GM21619 (cell line): ENCODE measurements around the gene MBOAT1.

Experiments used
- ATAC-seq: cut with Tn5 transposase; IDR thresholded peaks from one replicate; pipeline ENCODE4 v1.9.1; 2021; ENCODE audit not compliant: unreplicated experiment

Gene MBOAT1

DNA sequence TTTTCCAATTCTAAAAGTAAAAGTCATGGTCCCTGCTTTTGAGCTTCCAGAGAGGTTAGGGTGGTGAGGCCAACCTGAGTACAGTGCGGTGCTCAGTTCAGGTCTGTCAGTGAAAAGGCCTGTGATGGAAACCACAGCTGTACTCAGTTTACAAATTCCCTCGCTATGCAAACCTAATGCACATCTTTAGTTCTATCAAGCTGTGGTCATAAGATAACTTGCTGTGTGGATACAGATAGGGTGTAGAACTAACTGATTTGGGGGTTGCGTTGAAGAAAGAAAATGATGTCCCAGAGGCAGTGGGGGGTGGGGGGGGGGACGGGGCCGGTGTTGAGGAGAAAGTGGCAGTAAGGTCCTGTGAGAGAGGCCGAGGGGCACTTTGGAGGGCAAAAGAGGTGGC, 22.8 kb upstream of the MBOAT1 start:
- ATAC-seq: no peak

GRCh38 chr6:20234136-20234535, 21.9 kb upstream of the MBOAT1 start:
- ATAC-seq: no peak

- ATAC-seq: no peak
Observed at GRCh38 chr6:20233007-20233730, 20.9 kb upstream of the MBOAT1 start.

- no peak for ATAC-seq
Observed at GRCh38 chr6:20232188-20232587, 19.9 kb upstream of the MBOAT1 start.

DNA sequence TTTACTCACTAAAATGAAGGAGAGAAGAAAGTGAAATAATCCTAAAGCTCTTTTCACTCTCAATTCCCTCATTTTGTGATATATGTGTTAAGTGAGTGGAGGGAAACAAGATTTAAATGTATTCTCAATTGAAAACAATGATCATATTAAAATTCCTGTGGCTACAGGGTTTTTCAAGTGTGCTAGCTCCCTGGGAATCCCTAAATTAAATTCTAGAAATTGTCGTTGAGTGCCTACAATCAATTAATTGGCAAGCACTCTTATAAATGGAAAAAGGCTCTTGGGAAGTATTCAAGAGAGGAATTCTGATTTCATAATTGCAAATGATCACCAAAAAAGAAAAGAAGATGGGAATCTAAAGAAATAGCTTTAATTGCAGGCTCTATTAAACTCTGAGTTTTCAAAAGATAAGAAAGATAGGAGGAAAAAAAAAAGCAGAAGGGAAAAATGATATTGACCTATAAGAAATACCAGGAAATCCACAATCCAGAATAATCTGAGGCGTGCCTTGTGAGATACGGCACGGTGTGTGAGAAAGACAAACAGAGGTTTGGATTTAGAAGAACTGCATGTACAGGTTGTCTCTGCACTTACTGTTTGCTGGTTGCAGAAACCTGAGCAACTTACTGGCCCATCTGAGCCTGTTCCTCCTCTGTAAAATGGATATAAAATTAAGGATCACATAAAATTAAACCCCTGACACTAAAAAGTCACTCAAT, 18.3 kb upstream of the MBOAT1 start:
- no peak for ATAC-seq

GRCh38 chr6:20229881-20230280, 17.6 kb upstream of the MBOAT1 start:
- no peak for ATAC-seq

- ATAC-seq: no peak
Observed at GRCh38 chr6:20227350-20227749, 15.1 kb upstream of the MBOAT1 start.

DNA sequence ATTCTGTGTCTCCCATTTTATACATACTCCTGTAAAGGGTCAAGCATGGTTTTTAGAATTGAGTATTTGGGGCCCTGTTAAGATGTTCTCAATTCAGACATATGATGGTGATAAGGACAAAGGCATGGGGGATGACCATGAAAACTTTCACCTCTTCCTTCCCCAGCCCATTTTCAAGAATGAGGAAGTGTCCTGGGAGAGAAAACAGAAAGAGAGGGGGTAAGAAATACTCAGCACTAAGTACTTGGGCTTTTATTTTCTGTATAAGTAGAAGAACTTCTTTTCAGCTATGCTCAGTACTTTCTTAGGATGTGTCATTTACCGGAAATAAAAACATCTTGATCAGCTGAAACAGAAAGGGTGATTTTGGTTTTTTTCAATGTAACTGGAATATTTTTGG, 10.9 kb upstream of the MBOAT1 start:
- ATAC-seq: no peak

- no peak for ATAC-seq
Observed at GRCh38 chr6:20221421-20221820, 9.2 kb upstream of the MBOAT1 start.

- no peak for ATAC-seq
Observed at GRCh38 chr6:20220359-20220758, 8.1 kb upstream of the MBOAT1 start.

DNA sequence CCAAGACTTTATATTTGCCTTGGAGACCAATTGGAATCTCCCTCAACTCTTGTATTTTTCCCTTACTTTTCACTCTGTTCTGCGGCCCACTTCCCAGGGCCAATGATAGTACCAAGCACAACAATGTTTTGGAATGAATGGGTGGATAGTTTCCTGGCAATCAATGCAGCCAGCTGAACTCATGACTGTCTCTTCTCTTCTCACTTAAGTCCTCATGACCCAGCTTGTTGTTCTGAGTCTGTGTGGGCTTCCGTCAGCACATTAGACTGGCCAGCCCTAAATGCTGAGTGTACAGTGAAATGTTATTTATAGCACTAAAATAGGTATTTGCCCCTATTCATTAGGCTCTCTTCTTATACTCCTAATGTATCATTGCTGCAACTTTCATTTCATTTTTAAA, 5.6 kb upstream of the MBOAT1 start:
- no peak for ATAC-seq

GRCh38 chr6:20217324-20217855, 5.1 kb upstream of the MBOAT1 start:
- ATAC-seq: no peak

DNA sequence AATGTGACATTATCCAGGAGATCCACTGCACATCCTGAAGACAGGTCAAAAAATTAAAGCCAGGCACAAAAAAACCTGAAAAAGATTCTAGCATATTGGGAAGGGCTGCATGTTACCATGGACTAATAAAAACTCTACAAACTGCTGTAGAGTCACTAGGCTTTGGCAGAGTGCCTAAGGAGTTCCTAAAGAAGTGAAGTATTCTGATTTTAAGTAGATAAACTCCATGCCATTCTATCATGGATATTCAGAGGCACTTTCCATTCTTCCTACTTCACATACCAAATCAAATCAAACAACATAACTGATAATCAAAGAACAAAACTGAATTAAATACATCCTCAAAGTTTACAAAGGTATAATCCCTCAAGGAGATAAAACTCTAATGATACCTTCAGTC, 3.0 kb upstream of the MBOAT1 start:
- no peak for ATAC-seq

DNA sequence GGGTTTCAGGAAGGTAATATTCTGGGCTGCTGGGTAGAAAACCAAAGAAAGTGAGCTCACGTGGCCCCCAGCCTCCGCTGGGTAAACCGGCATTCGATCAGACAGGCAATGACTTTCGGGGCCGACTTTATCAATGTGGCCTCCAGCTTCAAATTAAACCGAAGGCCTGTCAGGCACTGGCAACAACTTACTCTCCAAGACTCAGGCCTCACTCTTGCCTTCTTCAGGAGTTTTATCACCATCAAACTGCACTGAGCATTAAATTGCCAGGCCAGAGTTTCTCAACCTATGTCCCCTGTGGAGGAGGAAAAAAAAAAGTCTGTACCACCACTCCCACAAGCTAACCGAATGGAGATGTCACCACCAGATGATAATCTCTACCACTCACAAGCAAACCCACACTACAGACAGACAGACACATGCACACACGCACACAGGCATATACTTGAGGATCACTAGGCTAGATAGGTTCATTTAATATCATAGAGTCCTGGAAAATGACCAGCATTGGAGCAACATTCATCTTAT, 1.1 kb upstream of the MBOAT1 start:
- ATAC-seq: no peak

- ATAC-seq: peak; percentile 23
Observed at GRCh38 chr6:20211941-20212391, 303 bp downstream of the MBOAT1 start.

- ATAC-seq: peak; percentile 31
Observed at GRCh38 chr6:20211037-20211940, 980 bp downstream of the MBOAT1 start.

GRCh38 chr6:20210158-20210557, 2.1 kb downstream of the MBOAT1 start:
- no peak for ATAC-seq

- no peak for ATAC-seq
Observed at GRCh38 chr6:20208687-20209378, 3.4 kb downstream of the MBOAT1 start.

- no peak for ATAC-seq
Observed at GRCh38 chr6:20207088-20207418, 5.2 kb downstream of the MBOAT1 start.

GRCh38 chr6:20205722-20206161, 6.5 kb downstream of the MBOAT1 start:
- no peak for ATAC-seq

- no peak for ATAC-seq
Observed at GRCh38 chr6:20204512-20204894, 7.8 kb downstream of the MBOAT1 start.
